ENCODE measurements around the gene ZIC4.

Gene ZIC4

GRCh38 chr3:147336543-147337278 is 69.6 kb downstream of the ZIC4 start:
- no peak for DNase-seq
